ENCODE measurements around the gene EVX2.

EVX2 gene

GRCh38 chr2:176094349-176094748 lies 10.6 kb upstream of the EVX2 start:
- DNase-seq = no peak

- DNase-seq = no peak
Measured at GRCh38 chr2:176093898-176094249, 10.1 kb upstream of the EVX2 start.

- DNase-seq = no peak
Measured at GRCh38 chr2:176093145-176093897, 9.6 kb upstream of the EVX2 start.

- no peak for DNase-seq
Measured at GRCh38 chr2:176092270-176093144, 8.7 kb upstream of the EVX2 start, which contains the start of gene HOXD13. Gene HOXD13 (plus strand): TSS chr2:176092721. CDS start chr2:176092891, 170 bp downstream.

GRCh38 chr2:176091329-176092258 lies 7.8 kb upstream of the EVX2 start:
- DNase-seq = no peak

- no peak for DNase-seq
Measured at GRCh38 chr2:176090862-176091261, 7.1 kb upstream of the EVX2 start.

GRCh38 chr2:176089843-176090395 lies 6.2 kb upstream of the EVX2 start:
- no peak for DNase-seq

GRCh38 chr2:176088937-176089842 lies 5.4 kb upstream of the EVX2 start:
- DNase-seq = no peak

- DNase-seq = peak; percentile 75
Measured at GRCh38 chr2:176088048-176088936, 4.5 kb upstream of the EVX2 start.

GRCh38 chr2:176087330-176088047 lies 3.7 kb upstream of the EVX2 start:
- DNase-seq = no peak

GRCh38 chr2:176085861-176086771 lies 2.4 kb upstream of the EVX2 start:
- peak; percentile 70 for DNase-seq

- peak; percentile 63 for DNase-seq
Measured at GRCh38 chr2:176085120-176085788, 1.5 kb upstream of the EVX2 start.

- peak; percentile 43 for DNase-seq
Measured at GRCh38 chr2:176084611-176085119, 903 bp upstream of the EVX2 start.

- no peak for DNase-seq
Measured at GRCh38 chr2:176082824-176083751, 674 bp downstream of the EVX2 start.

GRCh38 chr2:176082525-176082823 lies 1.3 kb downstream of the EVX2 start:
- DNase-seq = no peak

- DNase-seq = no peak
Measured at GRCh38 chr2:176081837-176082524, 1.8 kb downstream of the EVX2 start.
